Hepatocyte (in vitro differentiated cells): ENCODE data around the gene WASF2. TPM values are rescaled to one million over a fixed set of nuclear protein-coding genes. Genes with fewer than 3 reads are reported as not detected.

Experiments used
- DNase-seq: peaks from one replicate; pipeline ENCODE4 v3.0.0-alpha.2; 2016; ENCODE audit warnings: low spot score
- H2AFZ ChIP-seq: fragments of 200-600 bp; sonication (generic); 2 replicates; pipeline ENCODE4 v1.6.0; 2016; ENCODE audit warnings: antibody characterized with exemption, mild to moderate bottlenecking
- H3K27ac ChIP-seq: fragments of 200-600 bp; sonication (generic); 2 replicates; pipeline ENCODE4 v1.5.1; 2016; ENCODE audit warnings: mild to moderate bottlenecking
- H3K27me3 ChIP-seq: fragments of 200-600 bp; sonication (generic); 2 replicates; pipeline ENCODE4 v1.6.1; 2016
- H3K36me3 ChIP-seq: fragments of 200-600 bp; sonication (generic); replicated peaks from 2 replicates; pipeline ENCODE4 v1.5.1; 2016; ENCODE audit warnings: low read depth; ENCODE audit not compliant: insufficient read depth
- H3K4me1 ChIP-seq: fragments of 200-600 bp; sonication (generic); 2 replicates; pipeline ENCODE4 v1.5.1; 2016; ENCODE audit warnings: mild to moderate bottlenecking, moderate library complexity; ENCODE audit not compliant: insufficient read depth
- H3K4me2 ChIP-seq: fragments of 200-600 bp; sonication (generic); 2 replicates; pipeline ENCODE4 v1.6.0; 2016
- H3K4me3 ChIP-seq: fragments of 200-600 bp; sonication (generic); 2 replicates; pipeline ENCODE4 v1.5.1; 2016; ENCODE audit warnings: mild to moderate bottlenecking
- H3K79me2 ChIP-seq: fragments of 200-600 bp; sonication (generic); 2 replicates; pipeline ENCODE4 v1.6.0; 2017; ENCODE audit warnings: mild to moderate bottlenecking
- H3K9me2 ChIP-seq: fragments of 200-600 bp; sonication (generic); replicated peaks from 2 replicates; pipeline ENCODE4 v1.6.0; 2017; ENCODE audit warnings: mild to moderate bottlenecking; ENCODE audit not compliant: insufficient read depth
- H3K9me3 ChIP-seq: fragments of 200-600 bp; sonication (generic); 2 replicates; pipeline ENCODE4 v1.5.1; 2016; ENCODE audit warnings: low read depth, mild to moderate bottlenecking
- H4K20me1 ChIP-seq: fragments of 200-600 bp; sonication (generic); 2 replicates; pipeline ENCODE4 v1.6.0; 2016; ENCODE audit warnings: mild to moderate bottlenecking; ENCODE audit not compliant: insufficient read depth, poor library complexity, severe bottlenecking
- CTCF ChIP-seq: fragments of 200-600 bp; sonication (generic); IDR thresholded peaks from 2 replicates; pipeline ENCODE4 v1.5.1; 2016; ENCODE audit warnings: antibody characterized with exemption, mild to moderate bottlenecking; ENCODE audit not compliant: poor library complexity
- EZH2 ChIP-seq: fragments of 200-600 bp; sonication (generic); IDR thresholded peaks from 2 replicates; pipeline ENCODE4 v1.6.1; 2016; ENCODE audit warnings: antibody characterized with exemption, mild to moderate bottlenecking, borderline replicate concordance
- EZH2phosphoT487 ChIP-seq: fragments of 200-600 bp; sonication (generic); IDR thresholded peaks from one replicate; pipeline ENCODE4 v1.6.1; 2018; ENCODE audit warnings: antibody characterized with exemption, mild to moderate bottlenecking, low read depth, moderate library complexity; ENCODE audit not compliant: unreplicated experiment, severe bottlenecking
- WGBS: methylation state at CpG from one replicate; pipeline ENCODE4 v1.1.6; 2016; ENCODE audit warnings: low lambda C conversion rate; ENCODE audit errors: missing lambda C conversion rate; 5-methylcytosine and 5-hydroxymethylcytosine counted together
- polyA plus RNA-seq: library from polyadenylated mRNA; unstranded; fragments of >200 nt; fragmentation: Nextera tagmentation; extraction: Ambion mirVana; gene quantifications from 2 replicates; pipeline ENCODE4 v1.2.1, GENCODE V29; 2016
- total RNA-seq: library from RNA; depleted of rRNA; stranded (reverse); fragments of >200 nt; gene quantifications from 2 replicates; pipeline ENCODE4 v1.2.3, GENCODE V29; 2014

WASF2 gene
- total and polyA plus RNA-seq, 2 experiments from 2014 or later, result 28.5 to 45.6 TPM

- no peaks in the 10 kb centered on the region for H3K4me1 ChIP-seq
- DNase-seq, result no peak
- no peaks in the 10 kb centered on the region for H3K27me3 ChIP-seq
- TF ChIP-seq CTCF, result no peak
- TF ChIP-seq EZH2, result no peak
- TF ChIP-seq EZH2phosphoT487, result no peak
- H2AFZ ChIP-seq, result no peak overlapping the region
- H3K27ac ChIP-seq, result no peak overlapping the region
- H3K79me2 ChIP-seq, result no peaks in the 10 kb centered on the region
- H3K4me2 ChIP-seq, result no peak overlapping the region
- no peak overlapping the region for H3K4me3 ChIP-seq
- no peaks in the 10 kb centered on the region for H3K9me3 ChIP-seq
- no peaks in the 10 kb centered on the region for H4K20me1 ChIP-seq
- no peaks in the 10 kb centered on the region for H3K36me3 ChIP-seq
- WGBS, result 77% methylated on average over 11 of the region's 11 CpGs
- H3K9me2 ChIP-seq, result no peaks in the 10 kb centered on the region
Measured at GRCh38 chr1:27379564-27380122, 110.3 kb downstream of the WASF2 start.

- Histone ChIP-seq H3K9me2 (no peaks in the 10 kb centered on the region), H4K20me1 (no peaks in the 10 kb centered on the region), H3K4me2 (no peak overlapping the region), H3K27ac (no peak overlapping the region), H3K27me3 (no peaks in the 10 kb centered on the region), H3K9me3 (no peaks in the 10 kb centered on the region), H2AFZ (no peak overlapping the region), H3K4me3 (no peak overlapping the region), H3K79me2 (no peaks in the 10 kb centered on the region), H3K36me3 (no peaks in the 10 kb centered on the region), H3K4me1 (no peaks in the 10 kb centered on the region)
- no peak for TF ChIP-seq CTCF
- no peak for TF ChIP-seq EZH2
- no peak for DNase-seq
- 94% methylated on average over 11 of the region's 12 CpGs for WGBS
Measured at GRCh38 chr1:27377760-27378495, 112.0 kb downstream of the WASF2 start.

- Histone ChIP-seq H3K36me3 (no peaks in the 10 kb centered on the region), H3K27me3 (no peaks in the 10 kb centered on the region), H3K4me3 (no peak within 1 kb of the TSS), H3K4me2 (no peak within 1 kb of the TSS), H3K4me1 (no peaks in the 10 kb centered on the region), H3K27ac (no peak within 1 kb of the TSS), H4K20me1 (no peaks in the 10 kb centered on the region), H3K9me3 (no peaks in the 10 kb centered on the region), H2AFZ (no peak within 1 kb of the TSS), H3K79me2 (no peaks in the 10 kb centered on the region), H3K9me2 (no peaks in the 10 kb centered on the region)
- WGBS, result 71% methylated on average over 4 of the region's 4 CpGs
- TF ChIP-seq EZH2phosphoT487 (no peak), EZH2 (no peak), CTCF (no peak)
- no peak for DNase-seq
Measured at GRCh38 chr1:27374362-27375086, 115.4 kb downstream of the WASF2 start, which contains the start of gene FCN3. TSS of gene FCN3 (minus strand) at chr1:27374824. CDS start at chr1:27374818, 6 bp downstream.
